Stimulated activated CD4-positive, alpha-beta T cell treated with anti-CD3 and anti-CD28 coated beads, Interleukin-15, amount 100 ng/mL, for 1 hour (primary cell): ENCODE measurements around the gene MRS2.

ENCODE experiments used
- DNase-seq, 2 donors: peaks; one replicate each; pipeline ENCODE4 v3.0.0-alpha.2; 2020; ENCODE audit warnings: low read depth in 1 of 2, low spot score in 1 of 2

MRS2 gene

DNA sequence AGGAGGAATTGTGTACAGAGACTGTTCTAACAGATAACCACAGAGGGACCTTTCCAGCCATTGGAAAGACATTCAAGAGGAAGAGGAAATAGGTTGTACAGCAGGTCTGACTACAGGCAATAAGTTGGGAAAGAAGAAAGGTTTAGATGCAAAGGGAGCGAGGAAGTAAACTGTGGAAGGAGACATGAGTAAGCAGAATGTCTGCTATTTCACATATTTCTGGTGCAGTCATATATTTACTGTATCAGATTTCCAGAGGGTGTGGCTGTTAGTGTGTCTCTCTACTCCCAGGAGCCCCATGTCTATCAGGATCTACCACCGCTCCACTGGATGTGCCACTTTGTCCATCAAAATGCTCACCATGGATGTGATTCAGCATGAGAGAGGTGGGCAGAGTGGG lies 25.9 kb downstream of the MRS2 start:
- no peak for DNase-seq

DNA sequence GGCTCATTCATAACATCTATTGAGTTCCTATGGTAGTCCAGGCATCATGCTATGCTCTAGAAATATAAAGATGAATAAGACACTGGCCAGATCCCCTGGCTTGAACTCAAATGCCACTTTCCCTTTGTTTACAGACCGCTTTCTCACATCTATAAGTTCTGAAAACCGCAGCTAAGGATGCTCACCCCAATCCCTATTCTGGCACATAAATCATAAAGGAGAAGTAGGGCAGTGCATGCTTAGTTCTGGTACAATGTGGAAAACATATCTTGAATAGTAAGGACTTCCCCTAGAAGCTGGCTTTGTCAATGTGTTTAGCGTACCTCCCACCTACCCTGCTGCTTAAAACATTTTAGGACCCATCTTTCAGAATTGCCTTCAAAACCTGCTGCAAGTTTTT lies 26.4 kb downstream of the MRS2 start:
- DNase-seq = no peak

DNA sequence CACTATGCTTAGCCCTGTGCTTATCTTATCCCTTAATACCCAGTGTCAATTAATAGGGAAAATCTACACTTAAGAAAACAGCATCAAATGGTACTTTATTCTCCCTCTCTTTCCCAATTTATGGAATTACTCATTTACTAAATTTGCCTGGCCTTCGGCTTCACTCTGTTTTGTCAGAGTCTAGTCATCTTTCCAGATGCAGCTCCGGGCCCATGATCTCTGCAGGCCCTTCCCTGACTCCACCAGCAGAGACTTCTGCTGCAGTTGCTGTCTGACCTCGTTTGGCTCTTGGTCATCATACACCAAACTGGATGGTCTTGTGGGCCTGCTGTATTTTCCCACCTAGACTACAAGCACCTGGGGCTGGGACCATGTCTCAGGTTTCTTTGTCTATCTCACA lies 27.4 kb downstream of the MRS2 start:
- DNase-seq = no peak

DNA sequence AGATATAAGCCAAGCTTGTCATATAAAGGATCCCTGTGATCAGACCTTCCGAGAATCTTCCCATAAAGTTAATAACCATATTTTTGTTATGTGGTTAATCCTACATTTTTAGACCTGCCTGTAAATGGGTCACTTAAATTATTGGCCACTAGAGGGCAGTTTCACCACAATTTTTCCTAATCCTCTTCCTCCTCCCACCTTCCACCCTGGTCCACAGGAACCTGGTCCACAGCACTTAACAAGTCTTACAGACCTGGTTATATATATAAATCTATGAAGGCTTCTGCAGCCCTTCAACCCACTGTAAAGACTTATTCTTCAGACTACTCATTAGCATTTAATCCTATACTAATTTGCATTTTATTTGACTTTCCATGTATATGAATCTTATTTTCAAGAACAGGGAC lies 28.3 kb downstream of the MRS2 start:
- no peak for DNase-seq

DNA sequence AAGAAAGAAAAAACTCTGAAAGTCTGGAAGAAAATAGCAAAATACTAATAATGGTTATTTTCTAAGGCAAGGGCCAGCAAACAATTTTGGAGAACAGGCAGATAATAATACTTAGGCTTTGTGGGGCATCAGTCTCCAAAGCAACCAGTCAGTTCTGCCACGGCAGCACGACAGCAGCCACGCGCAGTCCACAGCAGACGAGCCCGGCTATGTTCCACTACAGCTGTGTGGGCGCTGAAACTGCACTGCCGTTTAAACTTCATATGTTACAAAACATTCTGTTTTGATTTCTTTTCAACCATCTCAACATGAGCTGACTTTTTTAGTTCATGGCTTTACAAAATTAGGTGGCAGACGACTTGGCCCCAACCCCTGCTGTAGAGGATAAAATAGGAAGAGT lies 29.9 kb downstream of the MRS2 start:
- DNase-seq = no peak

DNA sequence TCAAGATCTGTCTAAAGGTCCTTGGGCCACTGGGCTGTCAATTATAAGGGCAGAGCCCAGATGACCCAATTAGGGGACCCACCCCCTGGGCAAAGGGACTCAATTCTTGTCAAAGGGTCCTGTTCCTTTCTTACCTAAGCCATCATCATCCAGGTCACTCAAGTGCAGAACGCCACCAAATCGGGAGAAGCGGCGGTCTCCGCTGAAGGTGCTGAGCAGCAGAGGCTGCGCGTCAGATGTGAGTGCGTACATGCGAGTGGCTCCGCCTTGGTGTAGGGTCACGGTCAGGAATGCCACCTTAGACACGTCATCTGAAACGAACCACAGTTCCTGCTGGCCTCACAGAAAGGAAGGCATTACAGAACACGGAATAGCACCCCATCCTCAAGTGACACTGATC lies 34.2 kb downstream of the MRS2 start:
- DNase-seq = no peak

DNA sequence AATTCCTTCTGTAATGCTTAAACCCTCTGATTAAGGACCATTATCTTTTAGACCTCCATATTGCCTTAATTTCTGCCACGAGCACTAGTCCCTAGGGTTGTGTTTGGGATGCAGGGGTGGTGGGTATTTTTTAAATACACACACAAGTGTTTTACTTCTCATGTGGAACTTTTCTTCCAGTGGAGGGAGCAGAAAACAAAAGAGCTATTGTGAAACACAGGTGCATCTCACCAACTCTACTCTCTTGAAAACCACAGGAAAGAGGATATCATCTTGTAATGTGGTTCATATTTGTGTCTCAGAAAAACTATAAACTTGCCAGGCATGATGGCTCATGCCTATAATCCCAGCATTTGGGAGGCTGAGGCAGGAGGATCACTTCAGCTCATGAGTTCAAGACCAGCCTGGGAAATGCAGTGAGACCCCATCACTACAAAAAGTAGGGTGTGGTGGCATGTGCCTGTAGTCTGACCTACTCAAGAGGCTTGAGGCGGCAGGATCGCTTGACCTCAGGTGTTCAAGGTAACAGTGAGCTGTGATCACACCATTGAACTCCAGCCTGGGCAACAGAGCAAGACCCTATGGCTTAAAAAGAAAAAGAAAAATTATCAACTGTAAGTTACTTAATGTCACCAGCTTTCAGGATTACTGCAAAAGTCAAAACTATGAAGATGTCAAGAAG lies 37.3 kb downstream of the MRS2 start:
- DNase-seq = no peak

DNA sequence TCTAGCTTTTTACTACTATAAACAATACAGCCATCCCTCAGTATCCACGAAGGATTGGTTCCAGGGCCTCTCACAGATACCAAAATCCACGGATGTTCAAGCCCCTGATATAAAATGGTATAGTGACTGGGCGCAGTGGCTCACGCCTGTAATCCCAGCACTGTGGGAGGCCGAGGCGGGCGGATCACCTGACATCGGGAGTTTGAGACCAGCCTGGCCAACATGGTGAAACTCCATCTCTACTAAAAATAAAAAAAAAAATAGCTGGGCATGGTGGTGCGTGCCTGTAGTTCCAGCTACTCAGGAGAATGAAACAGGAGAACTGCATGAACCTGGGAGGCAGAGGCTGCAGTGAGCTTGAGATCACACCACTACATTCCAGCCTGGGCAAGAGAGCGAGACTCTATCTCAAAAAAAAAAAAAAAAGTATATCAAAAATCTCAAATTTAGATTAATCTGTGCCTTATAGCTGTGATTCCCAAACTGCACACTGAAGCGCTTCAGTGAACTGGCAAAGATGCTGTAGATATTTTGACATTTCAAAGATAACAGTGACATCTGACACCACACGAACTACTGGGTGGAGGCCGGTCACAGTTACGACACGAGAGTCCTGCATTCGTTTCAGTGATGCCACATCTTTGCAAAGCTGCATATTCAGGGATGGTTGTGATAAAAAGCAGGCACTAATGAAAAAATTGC lies 38.3 kb downstream of the MRS2 start:
- DNase-seq = no peak

DNA sequence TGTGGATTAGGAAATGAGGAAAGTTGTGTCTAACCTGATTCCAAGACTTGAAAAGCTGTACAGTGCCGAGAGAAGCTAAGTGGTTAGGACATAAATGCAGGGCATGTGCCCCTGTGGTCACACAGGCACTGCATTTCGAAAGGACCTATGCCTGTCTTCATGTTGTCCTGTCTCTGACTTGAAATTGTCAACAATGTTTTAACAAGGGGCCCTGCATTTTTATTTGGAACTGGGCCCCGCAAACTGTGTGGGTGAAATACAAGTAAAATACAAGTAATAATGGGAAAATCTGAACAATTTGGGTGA lies 38.8 kb downstream of the MRS2 start:
- no peak for DNase-seq

DNA sequence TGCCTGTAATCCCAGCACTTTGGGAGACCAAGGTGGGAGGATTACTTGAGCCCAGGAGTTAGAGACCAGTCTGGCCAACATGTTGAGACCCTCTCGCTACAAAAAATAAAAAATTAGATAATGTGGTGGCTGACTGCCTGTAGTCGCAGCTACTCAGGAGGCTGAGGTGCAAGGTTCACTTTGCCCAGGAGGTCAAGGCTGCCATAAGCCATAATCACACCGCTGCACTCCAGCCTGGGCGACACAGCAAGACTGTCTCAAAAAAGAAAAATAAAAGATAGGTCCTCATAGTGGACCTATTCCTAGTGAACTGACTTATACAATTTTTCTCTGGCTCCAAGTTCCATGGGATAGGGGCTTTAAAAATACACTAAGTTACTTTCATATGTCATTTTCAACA lies 41.9 kb downstream of the MRS2 start:
- no peak for DNase-seq

DNA sequence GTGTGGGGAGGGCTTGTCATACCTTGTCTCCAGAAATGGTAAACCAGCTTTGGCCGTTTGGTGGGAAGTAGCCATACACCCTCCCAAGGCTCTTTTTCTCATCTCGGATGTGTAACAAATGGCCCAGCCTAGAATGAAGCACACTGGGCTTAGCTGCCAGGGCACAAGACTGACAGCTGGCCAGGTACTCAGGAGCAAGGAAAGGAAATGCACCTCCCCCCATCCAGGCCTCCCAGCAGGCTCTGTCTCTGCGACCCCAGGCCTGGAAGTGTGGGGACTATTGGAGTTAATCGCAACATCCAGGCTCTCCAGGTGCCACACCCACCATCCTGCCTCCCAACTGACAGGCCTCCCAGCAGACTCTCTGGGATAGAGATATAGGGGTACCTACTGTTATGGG lies 43.0 kb downstream of the MRS2 start:
- DNase-seq = no peak

DNA sequence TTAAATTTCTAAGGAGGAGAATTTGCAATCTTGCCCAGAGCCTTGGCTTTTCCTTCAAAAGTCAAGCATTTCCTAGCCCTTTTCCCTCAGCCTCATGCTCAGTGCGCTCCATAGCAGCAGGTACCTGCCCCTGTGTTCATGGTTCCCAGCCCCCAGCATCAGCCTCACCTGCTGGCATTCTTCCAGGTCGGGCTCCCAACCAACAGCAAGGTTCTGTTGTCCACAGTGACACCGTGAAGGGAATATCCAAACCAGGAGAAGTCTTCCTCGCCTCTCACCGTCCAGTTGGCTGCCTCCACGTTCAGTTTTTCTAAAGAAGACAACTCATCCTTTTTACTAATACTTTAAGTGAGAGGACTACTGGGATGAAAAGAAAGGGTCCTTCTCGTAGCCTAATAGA lies 43.9 kb downstream of the MRS2 start:
- DNase-seq = no peak

DNA sequence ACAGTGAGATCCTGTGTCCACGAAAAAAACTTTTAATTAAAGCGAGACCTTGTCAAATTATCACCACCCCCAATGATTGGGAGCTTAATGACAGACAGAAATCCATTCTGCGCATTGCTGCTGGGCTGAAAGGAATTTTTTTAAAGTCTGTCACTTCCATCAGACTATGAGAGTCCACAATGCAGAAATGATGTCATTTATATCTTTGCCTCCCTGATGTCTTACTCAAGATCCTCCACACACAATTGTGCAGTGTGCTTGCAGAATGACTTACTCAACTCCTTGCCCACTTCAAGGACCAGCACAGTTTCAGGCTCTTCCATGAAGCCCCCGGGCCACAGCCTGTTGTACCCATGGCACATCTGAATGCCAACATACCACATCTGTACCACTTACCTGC lies 45.7 kb downstream of the MRS2 start:
- no peak for DNase-seq

DNA sequence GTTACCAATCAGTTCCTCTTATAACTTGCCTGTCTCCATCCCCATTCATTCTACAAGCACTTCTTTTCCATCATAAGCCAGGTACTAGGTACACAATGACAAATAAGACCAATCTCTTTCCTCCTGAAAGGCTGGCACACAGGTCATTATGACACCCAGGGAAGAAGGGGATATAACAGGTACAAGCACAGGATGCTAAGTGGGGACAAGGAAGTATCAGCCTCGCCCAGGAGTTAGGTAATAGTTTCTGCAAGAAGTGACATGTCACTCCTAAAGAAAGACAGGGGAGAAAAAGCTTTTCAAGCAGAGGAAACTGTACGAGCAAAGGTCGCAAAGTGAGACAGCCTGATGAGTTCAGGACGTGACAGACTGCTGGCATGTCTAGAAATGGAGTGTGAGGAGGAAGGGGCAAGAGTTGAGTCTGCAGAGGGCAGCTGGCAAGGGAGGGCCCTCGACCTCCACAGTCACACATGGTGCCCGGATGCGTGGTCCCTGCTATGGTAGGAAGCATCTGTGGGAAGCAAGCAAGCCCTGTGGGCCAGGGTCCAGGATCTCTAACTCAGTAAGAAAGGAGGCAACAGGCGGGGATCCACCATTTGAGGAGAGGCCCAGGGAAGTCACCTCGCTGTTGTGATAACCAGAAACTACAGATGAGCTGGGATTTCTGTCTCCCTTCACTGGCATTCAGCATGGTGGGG lies 46.2 kb downstream of the MRS2 start:
- DNase-seq = no peak

DNA sequence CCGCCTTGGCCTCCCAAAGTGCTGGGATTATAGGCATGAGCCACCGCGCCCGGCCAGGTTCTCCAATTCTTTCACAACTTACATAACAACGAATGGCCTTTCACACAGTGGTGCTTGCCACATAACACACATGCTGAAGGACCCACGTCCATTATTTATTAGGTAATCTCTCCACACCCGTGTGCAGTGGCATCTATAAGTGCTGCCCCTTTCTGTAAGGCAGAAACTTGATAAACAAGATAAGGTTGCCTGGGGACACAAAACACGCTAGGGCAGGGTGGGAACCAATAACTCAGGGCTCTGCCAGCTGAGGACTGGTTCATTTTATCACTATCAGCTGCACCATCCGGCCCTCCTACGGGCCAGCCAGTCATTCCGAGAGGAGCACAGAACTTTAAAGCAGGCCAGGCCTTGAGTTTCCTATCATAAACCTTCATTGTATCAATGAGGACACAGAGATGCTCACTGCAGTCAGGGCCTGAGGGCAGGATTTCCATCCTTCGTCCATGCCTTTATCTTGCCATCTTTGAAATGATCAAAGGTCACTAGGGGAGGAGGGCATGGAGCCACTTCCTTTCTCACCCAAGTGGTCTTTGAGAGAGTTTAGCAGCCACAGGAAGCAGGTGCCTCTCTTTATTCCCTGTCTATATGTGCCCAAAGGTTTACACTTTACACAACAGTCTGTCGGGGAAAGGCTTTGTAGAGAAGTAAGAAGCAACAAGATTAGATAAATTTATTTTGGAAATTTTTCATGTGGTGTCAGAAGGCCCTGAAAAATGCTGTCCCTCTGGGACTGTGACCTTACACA lies 49.0 kb downstream of the MRS2 start:
- DNase-seq = no peak

DNA sequence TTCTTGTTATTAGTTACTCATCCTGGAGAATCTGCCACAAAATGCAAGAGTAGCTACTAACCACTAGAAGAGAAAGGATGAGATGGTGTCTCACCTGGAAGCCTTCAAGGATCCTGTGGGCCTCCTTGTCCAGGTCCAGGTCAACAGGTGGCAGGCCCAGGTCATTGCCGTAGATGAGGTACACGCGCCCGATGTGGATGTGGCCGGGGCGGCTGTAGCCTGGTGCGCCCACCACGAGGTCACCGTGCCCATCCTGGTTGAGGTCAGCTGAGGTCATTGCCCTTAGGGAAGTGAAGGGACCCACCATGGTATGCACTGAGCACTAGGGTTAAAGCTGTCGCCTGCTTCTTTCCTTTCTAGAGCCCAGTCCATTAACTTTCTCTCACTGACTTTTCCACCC lies 51.2 kb downstream of the MRS2 start:
- DNase-seq = no peak

DNA sequence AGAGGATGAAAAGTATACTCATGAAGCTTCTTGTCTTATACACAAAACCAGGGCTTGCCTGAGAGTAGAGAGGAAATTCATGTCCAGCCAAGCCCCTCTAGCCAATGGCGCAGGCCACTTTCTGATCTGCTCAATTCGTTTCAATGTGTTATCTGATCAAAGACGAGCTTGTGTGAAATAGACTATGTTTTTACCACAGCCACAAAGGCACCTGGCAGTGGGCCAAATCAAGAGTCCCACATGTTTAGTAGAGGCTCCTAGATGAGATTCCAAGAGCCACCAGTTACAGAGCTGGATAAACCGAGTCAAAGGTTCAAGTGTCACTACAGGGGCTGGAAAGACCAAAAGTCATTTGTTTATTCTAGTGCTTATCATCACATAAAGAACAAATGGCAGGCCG lies 51.7 kb downstream of the MRS2 start:
- no peak for DNase-seq

DNA sequence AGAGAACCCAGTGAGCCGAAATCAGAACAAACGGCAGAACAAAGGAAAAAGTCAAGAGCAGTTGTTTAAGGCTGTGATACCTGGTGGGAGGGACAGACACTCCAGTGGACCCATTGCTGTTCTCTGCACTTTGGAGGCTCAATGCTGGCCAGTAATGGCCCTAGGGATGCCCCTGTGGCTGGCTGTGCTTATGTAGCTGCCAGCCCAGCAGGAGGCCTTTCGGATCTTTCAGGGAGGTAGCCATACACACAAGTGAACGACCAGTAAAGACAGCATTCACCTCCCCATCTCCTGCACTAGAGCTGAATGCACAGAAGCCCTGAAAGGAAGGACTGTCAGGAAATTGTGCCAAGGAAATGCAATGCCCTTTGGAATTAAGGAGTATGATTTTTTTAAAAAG lies 52.3 kb downstream of the MRS2 start:
- no peak for DNase-seq

DNA sequence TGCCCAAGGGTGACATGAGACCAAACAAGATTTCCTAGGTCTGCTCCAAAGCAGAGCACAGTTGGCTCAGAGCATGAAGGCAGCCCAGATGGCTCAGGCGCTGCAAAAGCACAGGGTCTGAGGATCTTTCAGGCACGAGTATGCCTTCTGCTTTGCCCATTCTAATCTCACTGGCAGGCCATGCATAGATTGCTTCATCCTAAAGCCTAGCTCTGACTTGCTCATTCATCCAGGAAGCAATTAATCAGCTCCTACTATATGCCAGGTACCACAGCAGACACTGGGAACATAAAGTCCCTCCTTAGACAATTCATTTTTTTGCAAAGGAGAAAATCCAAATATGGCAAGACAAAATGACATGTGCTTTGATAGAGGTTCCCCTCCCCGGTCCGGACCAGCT lies 55.4 kb downstream of the MRS2 start:
- no peak for DNase-seq

DNA sequence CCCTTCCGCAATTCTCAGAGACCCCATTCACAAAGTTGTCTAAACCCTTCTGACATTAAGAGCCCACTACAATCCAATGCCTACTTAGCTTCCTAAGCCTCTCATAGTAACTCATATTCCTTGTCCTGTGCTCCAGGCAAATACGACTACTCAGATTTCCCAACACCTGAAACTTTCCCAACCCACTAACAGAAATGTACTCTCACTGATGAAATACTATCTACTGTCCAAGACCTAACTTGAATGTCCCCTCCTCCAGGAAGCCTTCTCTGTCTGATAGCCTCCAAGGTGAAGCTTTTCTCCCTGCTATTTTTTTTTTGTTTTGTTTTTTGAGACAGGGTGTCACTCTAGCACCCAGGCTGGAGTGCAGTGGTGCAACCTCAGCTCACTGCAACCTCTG lies 56.2 kb downstream of the MRS2 start:
- no peak for DNase-seq

DNA sequence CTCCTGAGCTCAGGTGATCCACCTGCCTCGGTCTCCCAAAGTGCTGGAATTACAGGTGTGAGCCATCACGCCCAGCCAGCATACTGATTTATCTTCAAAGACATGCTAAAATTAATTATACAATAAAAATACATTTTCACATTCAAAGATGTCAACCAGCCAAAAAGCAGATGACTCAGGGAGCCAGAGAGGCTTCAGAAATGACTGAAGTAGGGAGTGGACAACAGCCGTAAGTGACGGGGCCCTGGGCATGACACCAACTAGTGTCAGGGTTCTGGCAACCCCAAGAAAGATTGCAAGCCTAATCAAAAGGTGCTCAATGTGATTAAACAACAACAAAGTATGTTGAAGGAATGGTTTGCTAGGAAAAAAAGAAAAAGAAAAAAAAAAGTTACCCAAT lies 58.2 kb downstream of the MRS2 start:
- DNase-seq = no peak
